ENCODE measurements around the gene ACTRT3. TPM values are rescaled to one million over a fixed set of nuclear protein-coding genes. Genes with fewer than 3 reads are reported as not detected.

ACTRT3 gene
- total and polyA plus RNA-seq, 2 of the 13 experiments (the other 11 are each of a cell fraction or from before 2014, with no cell fraction given) = 0.42 to 0.97 TPM

DNA sequence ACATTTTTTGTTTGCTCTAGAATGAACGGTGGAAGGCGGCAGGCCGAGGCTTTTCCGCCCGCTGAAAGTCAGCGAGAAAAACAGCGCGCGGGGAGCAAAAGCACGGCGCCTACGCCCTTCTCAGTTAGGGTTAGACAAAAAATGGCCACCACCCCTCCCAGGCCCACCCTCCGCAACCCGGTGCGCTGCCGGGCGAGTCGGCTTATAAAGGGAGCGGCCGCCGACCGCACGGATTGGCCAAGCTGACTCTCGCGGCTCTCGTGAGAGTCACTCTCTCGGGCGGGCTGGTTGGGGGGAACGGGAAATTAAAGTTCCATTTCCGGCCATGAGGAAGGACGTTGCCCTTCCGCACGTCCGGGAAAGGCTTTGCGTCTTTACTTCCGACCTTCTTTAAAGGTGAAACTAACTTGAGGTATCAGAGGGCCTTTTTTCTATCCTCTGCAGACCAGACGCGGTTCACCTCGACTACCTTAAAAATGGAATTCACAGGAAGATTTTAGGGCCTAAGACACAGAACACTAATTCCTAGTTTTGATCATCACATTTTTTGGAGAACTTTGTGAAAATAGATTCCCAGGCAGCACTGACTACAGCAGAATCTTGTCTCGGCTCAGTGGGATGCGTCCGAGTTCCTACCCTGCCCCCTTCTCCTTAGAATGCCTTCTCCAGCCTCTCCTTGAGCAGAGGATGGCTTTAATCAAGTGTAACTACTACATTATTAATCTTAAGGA is 4.3 kb downstream of the ACTRT3 start, which contains the start of gene TERC (continued):
- TF ChIP-seq ISL2 (CRISPR knock-in tag; IDR thresholded peaks at IDR 0.05) (no peak), ZNF160 (CRISPR knock-in tag; IDR thresholded peaks at IDR 0.05) (0 out of 2 replicates have a peak, but pooled peaks have one; percentile 39), NR2F6 (IDR thresholded peaks at IDR 0.05) (no peak), NR2F6 (CRISPR knock-in tag; IDR thresholded peaks at IDR 0.05) (no peak), ZNF572 (CRISPR knock-in tag; IDR thresholded peaks at IDR 0.05) (no peak), ZNF850 (CRISPR knock-in tag; conservative IDR thresholded peaks at IDR 0.05) (0 out of 2 replicates have a peak, but pooled peaks have one; percentile 40), HDAC1 (CRISPR knock-in tag; IDR thresholded peaks at IDR 0.05) (peak; percentile 33; the same call in 1 of the 2 replicates), NFYB (CRISPR knock-in tag; IDR thresholded peaks at IDR 0.05) (peak; percentile 75), SKI (IDR thresholded peaks at IDR 0.05; ENCODE audit: partially characterized antibody) (no peak), PHF21A (CRISPR knock-in tag; IDR thresholded peaks at IDR 0.05) (peak; percentile 35; the same call in 1 of the 2 replicates), CENPX (CRISPR knock-in tag; IDR thresholded peaks at IDR 0.05) (no peak), HOXA3 (CRISPR knock-in tag; IDR thresholded peaks at IDR 0.05) (peak; percentile 74), PCBP1 (IDR thresholded peaks at IDR 0.05; ENCODE audit: borderline replicate concordance, low read depth, low read length) (0 out of 2 replicates have a peak, but pooled peaks have one; percentile 60), POLR2G (IDR thresholded peaks at IDR 0.05; ENCODE audit: low read depth, low read length) (peak; percentile 95), ELF3 (CRISPR knock-in tag; IDR thresholded peaks at IDR 0.05) (peak; percentile 71)
- TF ChIP-seq, protein P1, sequence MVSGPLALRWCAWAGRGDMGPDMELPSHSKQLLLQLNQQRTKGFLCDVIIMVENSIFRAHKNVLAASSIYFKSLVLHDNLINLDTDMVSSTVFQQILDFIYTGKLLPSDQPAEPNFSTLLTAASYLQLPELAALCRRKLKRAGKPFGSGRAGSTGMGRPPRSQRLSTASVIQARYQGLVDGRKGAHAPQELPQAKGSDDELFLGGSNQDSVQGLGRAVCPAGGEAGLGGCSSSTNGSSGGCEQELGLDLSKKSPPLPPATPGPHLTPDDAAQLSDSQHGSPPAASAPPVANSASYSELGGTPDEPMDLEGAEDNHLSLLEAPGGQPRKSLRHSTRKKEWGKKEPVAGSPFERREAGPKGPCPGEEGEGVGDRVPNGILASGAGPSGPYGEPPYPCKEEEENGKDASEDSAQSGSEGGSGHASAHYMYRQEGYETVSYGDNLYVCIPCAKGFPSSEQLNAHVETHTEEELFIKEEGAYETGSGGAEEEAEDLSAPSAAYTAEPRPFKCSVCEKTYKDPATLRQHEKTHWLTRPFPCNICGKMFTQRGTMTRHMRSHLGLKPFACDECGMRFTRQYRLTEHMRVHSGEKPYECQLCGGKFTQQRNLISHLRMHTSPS (CRISPR knock-in tag; IDR thresholded peaks at IDR 0.05; ENCODE audit: low read depth) = no peak
- TF ChIP-seq, protein P2, sequence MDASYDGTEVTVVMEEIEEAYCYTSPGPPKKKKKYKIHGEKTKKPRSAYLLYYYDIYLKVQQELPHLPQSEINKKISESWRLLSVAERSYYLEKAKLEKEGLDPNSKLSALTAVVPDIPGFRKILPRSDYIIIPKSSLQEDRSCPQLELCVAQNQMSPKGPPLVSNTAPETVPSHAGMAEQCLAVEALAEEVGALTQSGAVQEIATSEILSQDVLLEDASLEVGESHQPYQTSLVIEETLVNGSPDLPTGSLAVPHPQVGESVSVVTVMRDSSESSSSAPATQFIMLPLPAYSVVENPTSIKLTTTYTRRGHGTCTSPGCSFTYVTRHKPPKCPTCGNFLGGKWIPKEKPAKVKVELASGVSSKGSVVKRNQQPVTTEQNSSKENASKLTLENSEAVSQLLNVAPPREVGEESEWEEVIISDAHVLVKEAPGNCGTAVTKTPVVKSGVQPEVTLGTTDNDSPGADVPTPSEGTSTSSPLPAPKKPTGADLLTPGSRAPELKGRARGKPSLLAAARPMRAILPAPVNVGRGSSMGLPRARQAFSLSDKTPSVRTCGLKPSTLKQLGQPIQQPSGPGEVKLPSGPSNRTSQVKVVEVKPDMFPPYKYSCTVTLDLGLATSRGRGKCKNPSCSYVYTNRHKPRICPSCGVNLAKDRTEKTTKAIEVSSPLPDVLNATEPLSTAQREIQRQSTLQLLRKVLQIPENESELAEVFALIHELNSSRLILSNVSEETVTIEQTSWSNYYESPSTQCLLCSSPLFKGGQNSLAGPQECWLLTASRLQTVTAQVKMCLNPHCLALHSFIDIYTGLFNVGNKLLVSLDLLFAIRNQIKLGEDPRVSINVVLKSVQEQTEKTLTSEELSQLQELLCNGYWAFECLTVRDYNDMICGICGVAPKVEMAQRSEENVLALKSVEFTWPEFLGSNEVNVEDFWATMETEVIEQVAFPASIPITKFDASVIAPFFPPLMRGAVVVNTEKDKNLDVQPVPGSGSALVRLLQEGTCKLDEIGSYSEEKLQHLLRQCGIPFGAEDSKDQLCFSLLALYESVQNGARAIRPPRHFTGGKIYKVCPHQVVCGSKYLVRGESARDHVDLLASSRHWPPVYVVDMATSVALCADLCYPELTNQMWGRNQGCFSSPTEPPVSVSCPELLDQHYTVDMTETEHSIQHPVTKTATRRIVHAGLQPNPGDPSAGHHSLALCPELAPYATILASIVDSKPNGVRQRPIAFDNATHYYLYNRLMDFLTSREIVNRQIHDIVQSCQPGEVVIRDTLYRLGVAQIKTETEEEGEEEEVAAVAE (CRISPR knock-in tag; IDR thresholded peaks at IDR 0.05; ENCODE audit: borderline replicate concordance) = no peak
- TF ChIP-seq, protein P3, sequence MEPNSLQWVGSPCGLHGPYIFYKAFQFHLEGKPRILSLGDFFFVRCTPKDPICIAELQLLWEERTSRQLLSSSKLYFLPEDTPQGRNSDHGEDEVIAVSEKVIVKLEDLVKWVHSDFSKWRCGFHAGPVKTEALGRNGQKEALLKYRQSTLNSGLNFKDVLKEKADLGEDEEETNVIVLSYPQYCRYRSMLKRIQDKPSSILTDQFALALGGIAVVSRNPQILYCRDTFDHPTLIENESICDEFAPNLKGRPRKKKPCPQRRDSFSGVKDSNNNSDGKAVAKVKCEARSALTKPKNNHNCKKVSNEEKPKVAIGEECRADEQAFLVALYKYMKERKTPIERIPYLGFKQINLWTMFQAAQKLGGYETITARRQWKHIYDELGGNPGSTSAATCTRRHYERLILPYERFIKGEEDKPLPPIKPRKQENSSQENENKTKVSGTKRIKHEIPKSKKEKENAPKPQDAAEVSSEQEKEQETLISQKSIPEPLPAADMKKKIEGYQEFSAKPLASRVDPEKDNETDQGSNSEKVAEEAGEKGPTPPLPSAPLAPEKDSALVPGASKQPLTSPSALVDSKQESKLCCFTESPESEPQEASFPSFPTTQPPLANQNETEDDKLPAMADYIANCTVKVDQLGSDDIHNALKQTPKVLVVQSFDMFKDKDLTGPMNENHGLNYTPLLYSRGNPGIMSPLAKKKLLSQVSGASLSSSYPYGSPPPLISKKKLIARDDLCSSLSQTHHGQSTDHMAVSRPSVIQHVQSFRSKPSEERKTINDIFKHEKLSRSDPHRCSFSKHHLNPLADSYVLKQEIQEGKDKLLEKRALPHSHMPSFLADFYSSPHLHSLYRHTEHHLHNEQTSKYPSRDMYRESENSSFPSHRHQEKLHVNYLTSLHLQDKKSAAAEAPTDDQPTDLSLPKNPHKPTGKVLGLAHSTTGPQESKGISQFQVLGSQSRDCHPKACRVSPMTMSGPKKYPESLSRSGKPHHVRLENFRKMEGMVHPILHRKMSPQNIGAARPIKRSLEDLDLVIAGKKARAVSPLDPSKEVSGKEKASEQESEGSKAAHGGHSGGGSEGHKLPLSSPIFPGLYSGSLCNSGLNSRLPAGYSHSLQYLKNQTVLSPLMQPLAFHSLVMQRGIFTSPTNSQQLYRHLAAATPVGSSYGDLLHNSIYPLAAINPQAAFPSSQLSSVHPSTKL (CRISPR knock-in tag; IDR thresholded peaks at IDR 0.05) = 0 out of 2 replicates have a peak, but pooled peaks have one; percentile 15
- TF ChIP-seq, protein P4, sequence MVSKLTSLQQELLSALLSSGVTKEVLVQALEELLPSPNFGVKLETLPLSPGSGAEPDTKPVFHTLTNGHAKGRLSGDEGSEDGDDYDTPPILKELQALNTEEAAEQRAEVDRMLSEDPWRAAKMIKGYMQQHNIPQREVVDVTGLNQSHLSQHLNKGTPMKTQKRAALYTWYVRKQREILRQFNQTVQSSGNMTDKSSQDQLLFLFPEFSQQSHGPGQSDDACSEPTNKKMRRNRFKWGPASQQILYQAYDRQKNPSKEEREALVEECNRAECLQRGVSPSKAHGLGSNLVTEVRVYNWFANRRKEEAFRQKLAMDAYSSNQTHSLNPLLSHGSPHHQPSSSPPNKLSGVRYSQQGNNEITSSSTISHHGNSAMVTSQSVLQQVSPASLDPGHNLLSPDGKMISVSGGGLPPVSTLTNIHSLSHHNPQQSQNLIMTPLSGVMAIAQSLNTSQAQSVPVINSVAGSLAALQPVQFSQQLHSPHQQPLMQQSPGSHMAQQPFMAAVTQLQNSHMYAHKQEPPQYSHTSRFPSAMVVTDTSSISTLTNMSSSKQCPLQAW (CRISPR knock-in tag; IDR thresholded peaks at IDR 0.05) = no peak
